Caco-2 (cell line): ENCODE data around the gene NYAP2. TPM values are rescaled to one million over a fixed set of nuclear protein-coding genes. Genes with fewer than 3 reads are reported as not detected.
A peak's percentile ranks its signal among the peaks of the same experiment; 100 is the strongest.

ENCODE experiments used
- Bru-seq: library from RNA; stranded (reverse); fragments of 400-500 nt; gene quantifications from one replicate; lab custom pipeline; 2021; lab: Mats Ljungman, UMichigan
- BruChase-seq, 2 experiments: library from RNA; stranded (reverse); fragments of 400-500 nt; gene quantifications; one replicate each; lab custom pipeline; 2021; lab: Mats Ljungman, UMichigan
- BruUV-seq: library from RNA; stranded (reverse); fragments of 400-500 nt; replicated peaks from 2 replicates; lab custom pipeline; 2021; lab: Mats Ljungman, UMichigan
- CTCF ChIA-PET: fragments of 300-600 bp; sonication (Branson Sonifier 250); formaldehyde crosslinking; loops from one replicate; lab custom pipeline; 2022; ENCODE audit warnings: antibody characterized with exemption; lab: Charles Lee
- POLR2A ChIA-PET: fragments of 300-600 bp; sonication (Branson Sonifier 250); formaldehyde crosslinking; loops from one replicate; lab custom pipeline; 2022; ENCODE audit warnings: antibody characterized with exemption; lab: Charles Lee
- DNase-seq, 2 experiments: peaks; one replicate each; pipeline versions ENCODE4 v3.0.0 to v3.0.0-alpha.2; 2020 to 2022
- H3K27me3 ChIP-seq: replicated peaks from 2 replicates; pipeline ENCODE4 v1.6.0; 2011; ENCODE audit warnings: low read length; ENCODE audit not compliant: control insufficient read depth, insufficient read depth
- H3K36me3 ChIP-seq: 2 replicates; pipeline ENCODE4 v1.5.1; 2011; ENCODE audit warnings: low read length; ENCODE audit not compliant: control insufficient read depth, insufficient read depth
- H3K4me1 ChIP-seq: fragments of 250-450 bp; sonication (Bioruptor Pico); 2 replicates; pipeline ENCODE4 v1.5.1; 2020; ENCODE audit warnings: mild to moderate bottlenecking
- H3K4me3 ChIP-seq: 2 replicates; pipeline ENCODE4 v1.5.1; 2011; ENCODE audit warnings: low read depth, mild to moderate bottlenecking, control low read depth, low read length
- H3K9me3 ChIP-seq: fragments of 250-450 bp; sonication (Bioruptor Pico); 2 replicates; pipeline ENCODE4 v1.5.1; 2020; ENCODE audit warnings: mild to moderate bottlenecking, moderate library complexity
- H3K27ac Mint-ChIP-seq: one replicate; pipeline ENCODE4 v1.8.0; 2022; ENCODE audit warnings: mixed read lengths; ENCODE audit not compliant: unreplicated experiment
- H3K27me3 Mint-ChIP-seq: one replicate; pipeline ENCODE4 v1.8.0; 2022; ENCODE audit warnings: mixed read lengths; ENCODE audit not compliant: insufficient read depth, unreplicated experiment
- H3K36me3 Mint-ChIP-seq: one replicate; pipeline ENCODE4 v1.8.0; 2022; ENCODE audit warnings: mild to moderate bottlenecking, mixed read lengths; ENCODE audit not compliant: insufficient read depth, unreplicated experiment
- H3K4me1 Mint-ChIP-seq: one replicate; pipeline ENCODE4 v1.8.0; 2022; ENCODE audit warnings: low read depth, mixed read lengths; ENCODE audit not compliant: unreplicated experiment
- H3K4me3 Mint-ChIP-seq: one replicate; pipeline ENCODE4 v1.8.0; 2022; ENCODE audit warnings: mild to moderate bottlenecking, moderate library complexity, mixed read lengths; ENCODE audit not compliant: unreplicated experiment
- H3K9me3 Mint-ChIP-seq: one replicate; pipeline ENCODE4 v1.8.0; 2022; ENCODE audit warnings: mixed read lengths; ENCODE audit not compliant: unreplicated experiment
- intact Hi-C: fragments of 100-400 bp; cut with micrococcal nuclease; formaldehyde crosslinking; loops from one replicate; pipeline ENCODE4 v1.10.0; 2022; ENCODE audit not compliant: unreplicated experiment
- long read RNA-seq: library from polyadenylated mRNA; stranded (forward); transcript quantifications from one replicate; pipeline ENCODE4 v2.0.0, GENCODE V29; 2022
- total RNA-seq: library from RNA; stranded (reverse); gene quantifications from 2 replicates; pipeline ENCODE4 v1.2.3, GENCODE V29; 2022
- TF ChIP-seq, protein P1 (sequence below), 2 experiments: fragments of 200-600 bp in 1 of 2; IDR thresholded peaks; 1 replicate in 1 of 2; 2 replicates in 1 of 2; pipeline versions ENCODE4 v1.5.1 to v1.8.0; 2011 to 2022; ENCODE audit warnings: antibody characterized with exemption in 1 of 2, control low read depth in 1 of 2, inconsistent platforms in 1 of 2, low read depth in 1 of 2, low read length in 1 of 2, mild to moderate bottlenecking in 1 of 2, moderate library complexity in 1 of 2; ENCODE audit not compliant: insufficient read depth in 1 of 2, severe bottlenecking in 1 of 2, unreplicated experiment in 1 of 2

NYAP2 gene
- total RNA-seq: 0.07 and 0.11 TPM in 2 replicates
- Bru-seq, nascent RNA: percentile 18 among the genes with signal in this experiment
- percentile 17 among the genes with signal in this experiment for BruChase-seq, experiment 1, labeled RNA remaining after a 2-hour chase
- percentile 11 among the genes with signal in this experiment for BruChase-seq, experiment 2, labeled RNA remaining after a 6-hour chase
- long read RNA-seq: 0 reads

DNA sequence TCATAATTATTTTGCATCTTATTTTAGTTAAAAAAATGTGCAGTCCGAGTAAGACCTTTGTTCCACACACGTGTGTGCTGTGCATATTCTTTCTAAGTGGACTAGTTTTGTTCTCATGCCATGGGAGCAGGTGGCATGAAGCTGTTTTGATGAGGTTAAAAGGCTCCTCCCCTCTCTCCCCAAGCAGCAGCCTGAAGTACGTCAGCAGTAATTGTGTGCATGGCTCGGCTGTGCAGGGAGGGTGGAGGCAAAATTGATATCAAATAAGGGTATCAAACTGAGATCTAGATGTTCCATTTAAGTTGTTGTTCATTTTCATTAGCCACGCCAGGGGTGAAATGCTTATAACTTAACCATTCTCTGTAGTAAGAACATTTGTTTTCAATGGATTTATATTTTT is at the start of gene NYAP2:
TSS of gene NYAP2 (plus strand) at position 207 of the 400 bp plus-strand sequence. CDS start 9,171 bp downstream, outside the sequence.
- Mint-ChIP-seq H3K27me3 (peaks cover 3% of the 10 kb centered on the region), H3K4me1 (no peaks in the 10 kb centered on the region), H3K9me3 (no peaks in the 10 kb centered on the region), H3K36me3 (no peaks in the 10 kb centered on the region), H3K4me3 (no peak within 1 kb of the TSS), H3K27ac (no peak within 1 kb of the TSS)
- Histone ChIP-seq H3K36me3 (no peaks in the 10 kb centered on the region), H3K4me1 (no peaks in the 10 kb centered on the region), H3K27me3 (no peaks in the 10 kb centered on the region), H3K9me3 (no peaks in the 10 kb centered on the region), H3K4me3 (no peak within 1 kb of the TSS)
- intact Hi-C loops: no loop called here
- ChIA-PET CTCF (no interaction called here), POLR2A (no interaction called here)
- DNase-seq: no peak
- no TSS peak for BruUV-seq
- TF ChIP-seq, protein P1, sequence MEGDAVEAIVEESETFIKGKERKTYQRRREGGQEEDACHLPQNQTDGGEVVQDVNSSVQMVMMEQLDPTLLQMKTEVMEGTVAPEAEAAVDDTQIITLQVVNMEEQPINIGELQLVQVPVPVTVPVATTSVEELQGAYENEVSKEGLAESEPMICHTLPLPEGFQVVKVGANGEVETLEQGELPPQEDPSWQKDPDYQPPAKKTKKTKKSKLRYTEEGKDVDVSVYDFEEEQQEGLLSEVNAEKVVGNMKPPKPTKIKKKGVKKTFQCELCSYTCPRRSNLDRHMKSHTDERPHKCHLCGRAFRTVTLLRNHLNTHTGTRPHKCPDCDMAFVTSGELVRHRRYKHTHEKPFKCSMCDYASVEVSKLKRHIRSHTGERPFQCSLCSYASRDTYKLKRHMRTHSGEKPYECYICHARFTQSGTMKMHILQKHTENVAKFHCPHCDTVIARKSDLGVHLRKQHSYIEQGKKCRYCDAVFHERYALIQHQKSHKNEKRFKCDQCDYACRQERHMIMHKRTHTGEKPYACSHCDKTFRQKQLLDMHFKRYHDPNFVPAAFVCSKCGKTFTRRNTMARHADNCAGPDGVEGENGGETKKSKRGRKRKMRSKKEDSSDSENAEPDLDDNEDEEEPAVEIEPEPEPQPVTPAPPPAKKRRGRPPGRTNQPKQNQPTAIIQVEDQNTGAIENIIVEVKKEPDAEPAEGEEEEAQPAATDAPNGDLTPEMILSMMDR (IDR thresholded peaks at IDR 0.05; ENCODE audit: insufficient read depth in 1 of 2, low read depth in 1 of 2, low read length in 1 of 2, severe bottlenecking in 1 of 2, unreplicated experiment in 1 of 2): no peak

DNA sequence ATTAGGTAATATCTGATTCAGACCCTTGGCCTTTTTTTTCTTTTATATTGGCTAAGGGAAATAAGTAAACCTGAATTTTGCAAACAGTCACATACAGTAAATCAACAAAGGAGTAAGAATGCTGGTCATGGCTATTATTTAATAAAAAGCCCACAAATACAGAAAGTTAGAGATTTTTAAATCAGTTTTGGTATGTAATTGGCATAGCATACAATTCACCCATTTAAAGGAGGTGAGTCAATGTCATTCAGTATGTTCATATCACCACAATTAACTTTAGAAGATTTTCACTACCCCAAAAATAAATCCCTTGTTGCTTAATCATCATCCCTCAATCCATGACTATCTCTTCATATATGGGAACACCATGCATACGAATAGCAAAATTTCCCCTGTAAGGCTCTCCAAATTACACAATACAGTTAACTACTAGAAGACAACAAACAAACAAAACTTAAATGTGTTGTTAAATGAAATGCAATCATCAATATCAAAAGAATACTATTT is 45.9 kb upstream of the NYAP2 start:
- TF ChIP-seq, protein P1 (IDR thresholded peaks at IDR 0.05; ENCODE audit: insufficient read depth in 1 of 2, low read depth in 1 of 2, low read length in 1 of 2, severe bottlenecking in 1 of 2, unreplicated experiment in 1 of 2): no peak
- Histone ChIP-seq H3K4me1 (no peaks in the 10 kb centered on the region), H3K4me3 (no peak overlapping the region), H3K36me3 (no peaks in the 10 kb centered on the region), H3K9me3 (no peaks in the 10 kb centered on the region), H3K27me3 (no peaks in the 10 kb centered on the region)
- Mint-ChIP-seq H3K27ac (no peak overlapping the region), H3K27me3 (peaks cover 5% of the 10 kb centered on the region), H3K9me3 (no peaks in the 10 kb centered on the region), H3K4me1 (no peaks in the 10 kb centered on the region), H3K36me3 (no peaks in the 10 kb centered on the region), H3K4me3 (no peak overlapping the region)
- POLR2A ChIA-PET: no interaction called here
- CTCF ChIA-PET: no interaction called here
- no TSS peak for BruUV-seq
- intact Hi-C loops: no loop called here
- DNase-seq: no peak

DNA sequence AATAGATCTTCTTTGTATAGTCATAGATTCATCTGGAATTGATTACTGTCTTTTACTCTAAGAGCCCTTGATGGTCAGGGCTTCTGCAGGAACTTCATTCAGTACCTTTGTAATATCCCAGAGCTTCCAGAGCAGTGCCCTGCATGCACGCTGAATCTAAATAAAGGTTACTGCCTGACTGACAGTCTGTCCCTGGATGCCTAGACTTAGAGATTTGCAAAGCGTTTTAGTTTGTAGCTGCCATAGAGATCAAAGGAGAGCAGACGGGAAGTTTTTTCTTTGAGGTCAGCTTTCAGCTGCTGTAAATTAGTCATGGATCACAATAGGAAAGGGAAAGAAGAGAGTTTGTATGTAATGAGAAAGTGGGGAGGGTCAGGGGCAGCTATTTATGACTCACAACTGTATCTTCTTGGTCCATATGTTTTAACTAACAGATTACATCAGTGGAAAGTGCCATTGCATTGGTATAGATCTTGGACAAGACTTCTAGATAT is 45.2 kb upstream of the NYAP2 start:
- TF ChIP-seq, protein P1 (IDR thresholded peaks at IDR 0.05; ENCODE audit: insufficient read depth in 1 of 2, low read depth in 1 of 2, low read length in 1 of 2, severe bottlenecking in 1 of 2, unreplicated experiment in 1 of 2): no peak
- Mint-ChIP-seq H3K27me3 (peaks cover 5% of the 10 kb centered on the region), H3K36me3 (no peaks in the 10 kb centered on the region), H3K4me3 (no peak overlapping the region), H3K4me1 (no peaks in the 10 kb centered on the region), H3K27ac (no peak overlapping the region), H3K9me3 (no peaks in the 10 kb centered on the region)
- Histone ChIP-seq H3K4me1 (no peaks in the 10 kb centered on the region), H3K4me3 (no peak overlapping the region), H3K36me3 (no peaks in the 10 kb centered on the region), H3K27me3 (no peaks in the 10 kb centered on the region), H3K9me3 (no peaks in the 10 kb centered on the region)
- ChIA-PET CTCF (no interaction called here), POLR2A (no interaction called here)
- no peak for DNase-seq
- intact Hi-C loops: no loop called here
- no TSS peak for BruUV-seq
